GM12878 (cell line): ENCODE results near the gene SRMS. TPM values are rescaled to one million over a fixed set of nuclear protein-coding genes. Genes with fewer than 3 reads are reported as not detected.

Experiments
- ATAC-seq: fragments of 200-7000 bp; cut with Tn5 transposase; 3 replicates; pipeline ENCODE4 v1.9.1; 2020; ENCODE audit warnings: mild to moderate bottlenecking, moderate library complexity
- BruUV-seq: library from RNA; stranded (reverse); fragments of 400-500 nt; replicated peaks from 2 replicates; lab custom pipeline; 2021; lab: Mats Ljungman, UMichigan
- CTCF ChIA-PET: fragments of 300-600 bp; sonication (Branson Sonifier 250); formaldehyde crosslinking; extraction: SDS; loops from one replicate; lab custom pipeline; 2021; ENCODE audit warnings: inconsistent platforms; lab: Yijun Ruan, JAX
- POLR2A ChIA-PET: fragments of 350-600 bp; formaldehyde crosslinking; extraction: SDS; loops from one replicate; lab custom pipeline; 2021; ENCODE audit warnings: inconsistent platforms; lab: Charles Lee
- RAD21 ChIA-PET: fragments of 300-600 bp; sonication (Branson Sonifier 250); formaldehyde crosslinking; loops from one replicate; lab custom pipeline; 2023; ENCODE audit warnings: antibody characterized with exemption; ENCODE audit not compliant: unreplicated experiment; lab: Charles Lee
- SMC1A ChIA-PET: fragments of 300-600 bp; sonication (Branson Sonifier 250); formaldehyde crosslinking; loops from one replicate; lab custom pipeline; 2023; ENCODE audit not compliant: unreplicated experiment, uncharacterized antibody; lab: Charles Lee
- DNase-seq: peaks from one replicate; pipeline ENCODE4 v3.0.0-alpha.2; 2011; ENCODE audit warnings: low read depth, low spot score
- FAIRE-seq: peaks from 3 replicates; lab custom pipeline; 2011; peaks lifted over from hg19 to GRCh38; lab: Jason Lieb, UNC
- H2AFZ ChIP-seq: 2 replicates; pipeline ENCODE4 v1.6.0; 2011; ENCODE audit warnings: low read depth, low read length, control low read depth; ENCODE audit not compliant: control insufficient read depth
- H3K27ac ChIP-seq: 2 replicates; pipeline ENCODE4 v1.5.1; 2011; ENCODE audit warnings: control low read depth; ENCODE audit not compliant: control insufficient read depth, insufficient read depth
- H3K27me3 ChIP-seq, 2 experiments: replicated peaks in 1 of 2; 2 replicates each; pipeline versions ENCODE4 v1.6.0 to v1.6.1; 2011; ENCODE audit warnings: low read length in 1 of 2; ENCODE audit not compliant: control insufficient read depth in 2 of 2, insufficient read depth in 2 of 2
- H3K36me3 ChIP-seq, 2 experiments: 2 replicates each; pipeline ENCODE4 v1.5.1; 2011; ENCODE audit warnings: low read length in 1 of 2; ENCODE audit not compliant: control insufficient read depth in 2 of 2, insufficient read depth in 2 of 2
- H3K4me1 ChIP-seq: 2 replicates; pipeline ENCODE4 v1.6.1; 2011; ENCODE audit warnings: mild to moderate bottlenecking, low read length, moderate library complexity, mixed read lengths; ENCODE audit not compliant: control insufficient read depth, insufficient read depth
- H3K4me2 ChIP-seq: 2 replicates; pipeline ENCODE4 v1.6.0; 2011; ENCODE audit warnings: control low read depth; ENCODE audit not compliant: control insufficient read depth, insufficient read depth
- H3K4me3 ChIP-seq: fragments of 200-600 bp; sonication (generic); 2 replicates; pipeline ENCODE4 v1.5.1; 2016
- H3K79me2 ChIP-seq: 2 replicates; pipeline ENCODE4 v1.6.0; 2011; ENCODE audit warnings: low read length; ENCODE audit not compliant: control insufficient read depth, insufficient read depth
- H3K9ac ChIP-seq: 2 replicates; pipeline ENCODE4 v1.8.0; 2011; ENCODE audit warnings: low read length, control low read depth, mixed read lengths; ENCODE audit not compliant: control insufficient read depth, insufficient read depth
- H3K9me3 ChIP-seq: replicated peaks from 3 replicates; pipeline ENCODE4 v1.5.1; 2011; ENCODE audit warnings: mild to moderate bottlenecking, low read length; ENCODE audit not compliant: control insufficient read depth, insufficient read depth
- H4K20me1 ChIP-seq: 2 replicates; pipeline ENCODE4 v1.6.0; 2011; ENCODE audit not compliant: control insufficient read depth, insufficient read depth
- BCL3 ChIP-seq: IDR thresholded peaks from 2 replicates; pipeline ENCODE4 v1.6.1; 2011; ENCODE audit warnings: borderline replicate concordance, low read depth, mild to moderate bottlenecking, moderate library complexity, low read length; ENCODE audit not compliant: insufficient read depth, poor library complexity, severe bottlenecking
- JUND ChIP-seq: IDR thresholded peaks from 2 replicates; pipeline ENCODE4 v1.6.1; 2012; ENCODE audit warnings: low read depth, mild to moderate bottlenecking, low read length, improper control_type of control experiment, moderate library complexity
- PKNOX1 ChIP-seq: fragments of 450-650 bp; IDR thresholded peaks from 2 replicates; pipeline ENCODE4 v1.6.1; 2016; ENCODE audit warnings: mild to moderate bottlenecking
- POLR2A ChIP-seq: IDR thresholded peaks from 2 replicates; pipeline ENCODE4 v1.6.1; 2011; ENCODE audit warnings: low read depth, mild to moderate bottlenecking, low read length
- POLR2AphosphoS5 ChIP-seq: IDR thresholded peaks from 2 replicates; pipeline ENCODE4 v1.6.1; 2011; ENCODE audit warnings: mild to moderate bottlenecking, low read length, inconsistent platforms
- ZNF207 ChIP-seq: fragments of 450-650 bp; IDR thresholded peaks from 2 replicates; pipeline ENCODE4 v1.6.1; 2014; ENCODE audit warnings: antibody characterized with exemption, mild to moderate bottlenecking, borderline replicate concordance
- ZZZ3 ChIP-seq: IDR thresholded peaks from 2 replicates; pipeline ENCODE4 v1.6.1; 2011; ENCODE audit warnings: low read depth; ENCODE audit not compliant: control insufficient read depth, insufficient read length
- WGBS: methylation state at CpG from one replicate; pipeline ENCODE4 v1.1.6; 2016; ENCODE audit warnings: low lambda C conversion rate; ENCODE audit not compliant: insufficient replicate concordance, insufficient coverage; ENCODE audit errors: missing lambda C conversion rate; 5-methylcytosine and 5-hydroxymethylcytosine counted together
- in situ Hi-C: fragments of 300-500 bp; cut with MboI; formaldehyde crosslinking; loops from 9 replicates; pipeline ENCODE4 v1.14.3; 2018; ENCODE audit warnings: mixed read lengths
- intact Hi-C: fragments of 100-400 bp; cut with micrococcal nuclease; formaldehyde crosslinking; loops from one replicate; pipeline ENCODE4 v1.14.2; 2022; ENCODE audit not compliant: unreplicated experiment
- polyA plus RNA-seq, 11 experiments: library from polyadenylated mRNA; depleted of rRNA in 4 of 11; unstranded in 6 of 11; stranded (reverse) in 5 of 11; fragments of >200 nt; fragmentation: Nextera tagmentation in 4 of 11; fragmentation: Illumina TruSeq in 1 of 11; extraction: Ambion mirVana in 4 of 11; extraction: Trizol in 1 of 11; gene quantifications; 1 replicate in 1 of 11; 2 replicates in 10 of 11; pipeline versions ENCODE4 v1.2.1 to v1.2.3, GENCODE V29; 2011 to 2016; ENCODE audit warnings: inconsistent platforms in 2 of 11, missing spikeins in 2 of 11, low read depth in 1 of 11
- total RNA-seq, 4 experiments: library from RNA; depleted of rRNA in 3 of 4; stranded (reverse); fragments of >200 nt in 3 of 4; fragmentation: Illumina TruSeq in 1 of 4; extraction: Trizol in 1 of 4; gene quantifications; 2 replicates each; pipeline versions ENCODE4 v1.2.1 to v1.2.3, GENCODE V29; 2013 to 2021

The SRMS gene
- total and polyA plus RNA-seq, 10 of the 15 experiments (the other 5 are each of a cell fraction or from before 2014, with no cell fraction given) = not detected

- TF ChIP-seq BCL3 = no peak
- TF ChIP-seq ZZZ3 = no peak
- TF ChIP-seq, all 136 proteins: peak for 0
These were observed 22.4 kb downstream of the SRMS start (continued) for GRCh38 chr20:63525185-63525584.

DNA sequence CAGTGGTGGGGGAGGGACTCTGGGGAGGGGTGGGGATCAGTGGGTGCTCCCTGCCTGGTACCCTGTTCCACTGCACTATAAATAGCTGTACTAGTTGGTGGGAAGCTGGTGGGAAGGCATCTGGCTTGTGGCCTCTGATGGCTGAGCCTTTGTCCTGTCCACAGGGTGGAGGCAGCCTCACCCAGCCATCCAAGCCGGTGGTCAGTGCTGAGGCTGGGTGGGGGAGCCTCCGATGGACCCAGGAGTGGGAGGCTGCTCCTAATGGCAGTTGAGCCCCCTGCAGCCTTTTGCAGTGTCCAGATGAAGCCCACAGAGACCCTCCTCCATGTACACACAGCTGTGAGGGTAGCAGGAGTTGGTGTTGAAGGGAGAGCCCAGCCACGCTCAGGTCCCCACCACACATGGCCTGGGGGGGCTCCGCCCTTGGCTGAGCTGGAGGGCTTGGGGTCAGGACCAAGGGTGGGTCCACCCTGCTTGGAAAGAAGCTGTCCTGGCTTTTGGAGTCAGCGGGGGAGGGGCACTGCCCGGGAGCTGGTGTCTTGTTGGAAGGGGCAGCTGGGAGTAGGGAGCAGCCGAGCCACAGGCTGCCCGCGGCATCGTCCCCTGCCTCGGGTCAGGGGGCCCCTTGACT lies 24.5 kb downstream of the SRMS start:
- intact Hi-C loops = no loop called here
- TF ChIP-seq JUND (no peak), POLR2A (peak; percentile 45), POLR2AphosphoS5 (peak; percentile 47; the same call in 1 of the 2 replicates), PKNOX1 (no peak), ZNF207 (no peak)

More for the DNA sequence above, 24.5 kb downstream of the SRMS start:
- no peak overlapping the region for H3K27ac ChIP-seq
- H3K9me3 ChIP-seq = peaks cover 4% of the 10 kb centered on the region; the same call in 2 of the 3 replicates
- in situ Hi-C loops = no loop called here
- H3K4me2 ChIP-seq = no peak overlapping the region
- H4K20me1 ChIP-seq = no peaks in the 10 kb centered on the region
- H3K79me2 ChIP-seq = peaks cover 8% of the 10 kb centered on the region
- SMC1A ChIA-PET = no interaction called here
- BruUV-seq = no TSS peak
- ATAC-seq = no peak
- peaks cover 4% of the 10 kb centered on the region for H3K4me1 ChIP-seq
- CTCF ChIA-PET = interaction anchor here (0.8 to 2.1 kb wide), 2 partner anchors 15 to 26 kb away, joined by 3 to 10 read pairs; partner anchors contain the start of gene PTK6
- POLR2A ChIA-PET = interaction anchor here (3.8 kb wide), 1 partner anchor 14 kb away, joined by 33 read pairs; the partner anchor contains the start of gene PTK6
- no peak overlapping the region for H3K9ac ChIP-seq
- no peak overlapping the region for H2AFZ ChIP-seq
- RAD21 ChIA-PET = interaction anchor here (1.2 kb wide), 1 partner anchor 15 kb away, joined by 3 read pairs; no protein-coding TSS in a partner anchor
- no peak for FAIRE-seq
- WGBS = 97% methylated on average over 11 of the region's 11 CpGs
- H3K36me3 ChIP-seq = peaks cover 0 to 2% of the 10 kb centered on the region in 2 experiments; a peak in 1 of 4 replicates
- no peak overlapping the region for H3K4me3 ChIP-seq
- H3K27me3 ChIP-seq = no peaks in the 10 kb centered on the region
- no peak for DNase-seq
